A673 (cell line): Measurements from ENCODE around the gene IL1RAPL1.

Experiments
- EZH2 ChIP-seq: fragments of 200-600 bp; sonication (generic); IDR thresholded peaks from 2 replicates; pipeline ENCODE4 v1.6.1; 2017; ENCODE audit warnings: borderline replicate concordance, low read depth, mild to moderate bottlenecking, mixed read lengths, antibody characterized with exemption, low read length; ENCODE audit not compliant: poor library complexity, severe bottlenecking
- TF ChIP-seq, protein P1 (sequence below): fragments of 300-800, 200-600 bp; sonication (generic); conservative IDR thresholded peaks from 2 replicates; pipeline ENCODE4 v1.5.1; 2017; ENCODE audit warnings: low read depth, mild to moderate bottlenecking, antibody characterized with exemption, low read length, moderate library complexity, mixed read lengths

DNA sequence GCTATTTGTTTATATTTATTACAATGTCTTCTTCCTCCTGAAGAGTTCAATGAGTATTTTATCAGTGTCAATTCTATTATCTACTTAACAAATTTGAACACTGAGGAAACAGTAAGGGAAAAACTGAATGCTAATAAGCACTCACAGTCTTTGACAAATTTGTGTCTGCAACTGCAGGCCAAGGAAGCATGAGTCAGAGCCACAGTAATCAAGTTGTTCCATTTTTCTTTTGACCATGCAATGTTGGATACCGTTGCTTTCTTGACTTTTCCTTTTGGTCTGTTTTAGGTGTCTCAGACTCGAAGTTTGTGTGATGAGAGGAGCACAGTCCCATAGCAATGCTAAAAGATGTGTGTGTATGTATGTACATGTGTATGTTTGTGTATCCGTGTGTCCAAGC lies 359.6 kb downstream of the IL1RAPL1 start:
- TF ChIP-seq, protein P1, sequence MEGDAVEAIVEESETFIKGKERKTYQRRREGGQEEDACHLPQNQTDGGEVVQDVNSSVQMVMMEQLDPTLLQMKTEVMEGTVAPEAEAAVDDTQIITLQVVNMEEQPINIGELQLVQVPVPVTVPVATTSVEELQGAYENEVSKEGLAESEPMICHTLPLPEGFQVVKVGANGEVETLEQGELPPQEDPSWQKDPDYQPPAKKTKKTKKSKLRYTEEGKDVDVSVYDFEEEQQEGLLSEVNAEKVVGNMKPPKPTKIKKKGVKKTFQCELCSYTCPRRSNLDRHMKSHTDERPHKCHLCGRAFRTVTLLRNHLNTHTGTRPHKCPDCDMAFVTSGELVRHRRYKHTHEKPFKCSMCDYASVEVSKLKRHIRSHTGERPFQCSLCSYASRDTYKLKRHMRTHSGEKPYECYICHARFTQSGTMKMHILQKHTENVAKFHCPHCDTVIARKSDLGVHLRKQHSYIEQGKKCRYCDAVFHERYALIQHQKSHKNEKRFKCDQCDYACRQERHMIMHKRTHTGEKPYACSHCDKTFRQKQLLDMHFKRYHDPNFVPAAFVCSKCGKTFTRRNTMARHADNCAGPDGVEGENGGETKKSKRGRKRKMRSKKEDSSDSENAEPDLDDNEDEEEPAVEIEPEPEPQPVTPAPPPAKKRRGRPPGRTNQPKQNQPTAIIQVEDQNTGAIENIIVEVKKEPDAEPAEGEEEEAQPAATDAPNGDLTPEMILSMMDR = no peak
- no peak for TF ChIP-seq EZH2
